ENCODE measurements around the gene OR4L1.

OR4L1 gene

DNA sequence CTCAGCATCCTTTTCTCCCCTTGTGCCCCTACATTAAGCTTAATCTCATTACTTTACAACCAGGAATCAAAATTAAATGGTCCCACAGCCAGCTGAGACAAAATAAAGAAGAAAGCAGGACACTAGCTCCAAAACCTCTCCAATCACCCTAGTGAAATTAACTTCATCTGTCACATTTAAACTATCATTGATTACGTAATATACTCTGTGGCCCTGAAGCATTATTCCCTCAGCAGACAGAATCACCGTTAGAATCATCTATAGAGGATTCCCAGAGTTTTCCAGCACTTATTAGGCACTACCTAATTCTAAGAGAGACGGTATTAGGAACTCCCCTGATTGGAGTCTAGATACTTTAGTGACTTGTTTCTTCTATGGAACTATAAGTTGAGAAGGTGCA lies 50.6 kb downstream of the OR4L1 start, which contains the start of gene OR4K17:
Gene OR4K17 (plus strand): TSS at position 302 of the 400 bp plus-strand sequence. CDS start 6,761 bp downstream, outside the sequence.
- Histone ChIP-seq H3F3A (ENCODE audit: insufficient read depth, low read length) (no peaks in the 10 kb centered on the region), H3K9ac (ENCODE audit: low read length) (no peak within 1 kb of the TSS), H3K79me2 (ENCODE audit: insufficient read depth, low read length) (no peaks in the 10 kb centered on the region), H3K4me1 (ENCODE audit: insufficient read depth, low read length, severe bottlenecking) (no peaks in the 10 kb centered on the region), H3K9me3 (ENCODE audit: low read length) (no peaks in the 10 kb centered on the region), H4K20me1 (ENCODE audit: insufficient read depth, low read length) (no peaks in the 10 kb centered on the region), H3K9me2 (ENCODE audit: low read depth, low read length) (no peaks in the 10 kb centered on the region), H3K36me3 (ENCODE audit: insufficient read depth, low read length) (no peaks in the 10 kb centered on the region), H3K27ac (ENCODE audit: low read depth, low read length, poor library complexity, severe bottlenecking) (no peak within 1 kb of the TSS), H2AFZ (ENCODE audit: low read length) (no peak within 1 kb of the TSS), H3K4me2 (ENCODE audit: low read length) (no peak within 1 kb of the TSS), H3K4me3 (ENCODE audit: low read depth, low read length, poor library complexity, severe bottlenecking) (no peak within 1 kb of the TSS), H3K27me3 (ENCODE audit: insufficient read depth, low read length) (no peaks in the 10 kb centered on the region)
- TF ChIP-seq, protein P1, sequence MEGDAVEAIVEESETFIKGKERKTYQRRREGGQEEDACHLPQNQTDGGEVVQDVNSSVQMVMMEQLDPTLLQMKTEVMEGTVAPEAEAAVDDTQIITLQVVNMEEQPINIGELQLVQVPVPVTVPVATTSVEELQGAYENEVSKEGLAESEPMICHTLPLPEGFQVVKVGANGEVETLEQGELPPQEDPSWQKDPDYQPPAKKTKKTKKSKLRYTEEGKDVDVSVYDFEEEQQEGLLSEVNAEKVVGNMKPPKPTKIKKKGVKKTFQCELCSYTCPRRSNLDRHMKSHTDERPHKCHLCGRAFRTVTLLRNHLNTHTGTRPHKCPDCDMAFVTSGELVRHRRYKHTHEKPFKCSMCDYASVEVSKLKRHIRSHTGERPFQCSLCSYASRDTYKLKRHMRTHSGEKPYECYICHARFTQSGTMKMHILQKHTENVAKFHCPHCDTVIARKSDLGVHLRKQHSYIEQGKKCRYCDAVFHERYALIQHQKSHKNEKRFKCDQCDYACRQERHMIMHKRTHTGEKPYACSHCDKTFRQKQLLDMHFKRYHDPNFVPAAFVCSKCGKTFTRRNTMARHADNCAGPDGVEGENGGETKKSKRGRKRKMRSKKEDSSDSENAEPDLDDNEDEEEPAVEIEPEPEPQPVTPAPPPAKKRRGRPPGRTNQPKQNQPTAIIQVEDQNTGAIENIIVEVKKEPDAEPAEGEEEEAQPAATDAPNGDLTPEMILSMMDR (IDR thresholded peaks at IDR 0.05; ENCODE audit: low read length): no peak
- TF ChIP-seq EZH2 (IDR thresholded peaks at IDR 0.05; ENCODE audit: borderline replicate concordance, low read length): no peak
